HCT116 (cell line): ENCODE measurements around the gene MINK1. TPM values are rescaled to one million over a fixed set of nuclear protein-coding genes. Genes with fewer than 3 reads are reported as not detected.

Experiments used
- ATAC-seq: fragments of 200-7000 bp; cut with Tn5 transposase; 2 replicates; pipeline ENCODE4 v1.9.1; 2020; ENCODE audit warnings: mild to moderate bottlenecking, moderate library complexity
- BruUV-seq: library from RNA; stranded (reverse); fragments of 400-500 nt; replicated peaks from 2 replicates; lab custom pipeline; 2021; lab: Mats Ljungman, UMichigan
- CTCF ChIA-PET: fragments of 300-600 bp; sonication (Branson Sonifier 250); formaldehyde crosslinking; loops from one replicate; lab custom pipeline; 2021; ENCODE audit warnings: antibody characterized with exemption; lab: Charles Lee
- POLR2A ChIA-PET: fragments of 300-600, 350-600 bp; sonication (Branson Sonifier 250); formaldehyde crosslinking; loops from one replicate; lab custom pipeline; 2021; ENCODE audit warnings: antibody characterized with exemption; lab: Charles Lee
- RAD21 ChIA-PET, 2 experiments: fragments of 300-600 bp; sonication (Branson Sonifier 250); formaldehyde crosslinking; loops; one replicate each; lab custom pipeline; 2023; ENCODE audit warnings: low total read pairs in 2 of 2; ENCODE audit not compliant: uncharacterized antibody in 2 of 2, unreplicated experiment in 2 of 2, low non-redundant PET in 1 of 2; lab: Charles Lee
- DNase-seq: peaks from one replicate; pipeline ENCODE4 v3.0.0-alpha.2; 2010; ENCODE audit warnings: low read depth, low spot score
- H2AFZ ChIP-seq: fragments of 200-600 bp; shearing (Covaris generic), sonication (generic); 2 replicates; pipeline ENCODE4 v1.6.1; 2017; ENCODE audit warnings: low read depth, mixed run types, mixed read lengths, antibody characterized with exemption, low read length; ENCODE audit not compliant: poor library complexity, severe bottlenecking
- H3K27ac ChIP-seq: 2 replicates; pipeline ENCODE4 v1.5.1; 2012; ENCODE audit warnings: low read depth, low read length
- H3K27me3 ChIP-seq: fragments of 200-600 bp; sonication (generic); 2 replicates; pipeline ENCODE4 v1.6.1; 2016; ENCODE audit warnings: mixed run types, low read length, mixed read lengths; ENCODE audit not compliant: insufficient read depth
- H3K36me3 ChIP-seq, 2 experiments: fragments of 200-500 bp in 1 of 2; fragments of 200-600 bp in 1 of 2; sonication (Bioruptor generic) in 1 of 2; sonication (generic) in 1 of 2; 2 replicates each; pipeline versions ENCODE4 v1.5.1 to v1.6.1; 2014 to 2016; ENCODE audit warnings: low read length in 2 of 2, inconsistent platforms in 1 of 2, mixed read lengths in 1 of 2, mixed run types in 1 of 2; ENCODE audit not compliant: insufficient read depth in 2 of 2, control insufficient read depth in 1 of 2
- H3K4me1 ChIP-seq, 2 experiments: fragments of 200-600 bp in 1 of 2; sonication (generic) in 1 of 2; 2 replicates each; pipeline versions ENCODE4 v1.5.1 to v1.6.1; 2012 to 2017; ENCODE audit warnings: low read length in 2 of 2, inconsistent platforms in 1 of 2, mild to moderate bottlenecking in 1 of 2, mixed read lengths in 1 of 2, mixed run types in 1 of 2, moderate library complexity in 1 of 2; ENCODE audit not compliant: insufficient read depth in 2 of 2, control insufficient read depth in 1 of 2
- H3K4me2 ChIP-seq: fragments of 200-600 bp; sonication (generic); 2 replicates; pipeline ENCODE4 v1.6.1; 2017; ENCODE audit warnings: mixed run types, low read length, mixed read lengths
- H3K4me3 ChIP-seq, 2 experiments: fragments of 200-600 bp in 1 of 2; sonication (generic) in 1 of 2; replicated peaks in 1 of 2; 2 replicates each; pipeline ENCODE4 v1.5.1; 2011 to 2016; ENCODE audit warnings: low read length in 2 of 2, control low read depth in 1 of 2, low read depth in 1 of 2, mild to moderate bottlenecking in 1 of 2, mixed read lengths in 1 of 2, mixed run types in 1 of 2
- H3K79me2 ChIP-seq: fragments of 200-600 bp; sonication (generic); 2 replicates; pipeline ENCODE4 v1.6.1; 2017; ENCODE audit warnings: mild to moderate bottlenecking, mixed run types, low read length, moderate library complexity, mixed read lengths; ENCODE audit not compliant: insufficient read depth
- H3K9ac ChIP-seq: fragments of 200-600 bp; sonication (generic); 2 replicates; pipeline ENCODE4 v1.6.1; 2016; ENCODE audit warnings: low read length, mixed read lengths
- H3K9me2 ChIP-seq: fragments of 200-600 bp; sonication (generic), shearing (Covaris generic); 2 replicates; pipeline ENCODE4 v1.6.1; 2017; ENCODE audit warnings: mixed run types, mild to moderate bottlenecking, moderate library complexity; ENCODE audit not compliant: insufficient read depth
- H3K9me3 ChIP-seq, 2 experiments: fragments of 200-500 bp in 1 of 2; fragments of 200-600 bp in 1 of 2; sonication (Bioruptor generic) in 1 of 2; sonication (generic) in 1 of 2; 2 replicates each; pipeline ENCODE4 v1.6.1; 2014 to 2017; ENCODE audit warnings: low read length in 2 of 2, mixed read lengths in 2 of 2, inconsistent platforms in 1 of 2, low read depth in 1 of 2, mild to moderate bottlenecking in 1 of 2, mixed run types in 1 of 2, moderate library complexity in 1 of 2; ENCODE audit not compliant: control insufficient read depth in 1 of 2, insufficient read depth in 1 of 2
- H4K20me1 ChIP-seq: fragments of 200-600 bp; sonication (generic), shearing (Covaris generic); 2 replicates; pipeline ENCODE4 v1.6.1; 2017; ENCODE audit warnings: mixed run types, mild to moderate bottlenecking, moderate library complexity; ENCODE audit not compliant: insufficient read depth
- CEBPB ChIP-seq: IDR thresholded peaks from 2 replicates; pipeline ENCODE4 v1.6.1; 2012; ENCODE audit warnings: low read depth
- EGR1 ChIP-seq: IDR thresholded peaks from 2 replicates; pipeline ENCODE4 v1.6.1; 2012; ENCODE audit warnings: low read depth
- EZH2 ChIP-seq: fragments of 200-600 bp; sonication (generic); IDR thresholded peaks from 2 replicates; pipeline ENCODE4 v1.6.1; 2017; ENCODE audit warnings: antibody characterized with exemption, mixed run types
- FOSL1 ChIP-seq: IDR thresholded peaks from 2 replicates; pipeline ENCODE4 v1.6.1; 2012; ENCODE audit warnings: low read depth
- JUND ChIP-seq: IDR thresholded peaks from 2 replicates; pipeline ENCODE4 v1.6.1; 2012
- POLR2A ChIP-seq: IDR thresholded peaks from 2 replicates; pipeline ENCODE4 v1.7.0; 2011; ENCODE audit warnings: borderline replicate concordance; ENCODE audit not compliant: insufficient read depth, insufficient read length; ENCODE audit errors: extremely low read depth
- RAD21 ChIP-seq: IDR thresholded peaks from 2 replicates; pipeline ENCODE4 v1.6.1; 2012; ENCODE audit warnings: low read depth, mild to moderate bottlenecking
- SIN3A ChIP-seq: IDR thresholded peaks from 2 replicates; pipeline ENCODE4 v1.6.1; 2012; ENCODE audit warnings: low read depth
- SP1 ChIP-seq: IDR thresholded peaks from 2 replicates; pipeline ENCODE4 v1.6.1; 2012; ENCODE audit warnings: low read depth
- TCF7L2 ChIP-seq: IDR thresholded peaks from 2 replicates; pipeline ENCODE4 v1.7.0; 2011; ENCODE audit warnings: borderline replicate concordance, inconsistent platforms; ENCODE audit not compliant: insufficient read depth, insufficient read length; ENCODE audit errors: extremely low read depth
- YY1 ChIP-seq: IDR thresholded peaks from 2 replicates; pipeline ENCODE4 v1.6.1; 2011; ENCODE audit warnings: low read length, low read depth, moderate library complexity, mild to moderate bottlenecking; ENCODE audit not compliant: insufficient replicate concordance; ENCODE audit errors: extremely low read depth
- ZFX ChIP-seq: fragments of 450-650 bp; IDR thresholded peaks from 2 replicates; pipeline ENCODE4 v1.6.1; 2017
- intact Hi-C: fragments of 100-400 bp; cut with micrococcal nuclease; formaldehyde crosslinking; loops from 2 replicates; pipeline ENCODE4 v1.10.0; 2022
- total RNA-seq: library from RNA; stranded (reverse); gene quantifications from one replicate; pipeline ENCODE4 v1.2.1, GENCODE V29; 2021; ENCODE audit not compliant: unreplicated experiment
- TF ChIP-seq, protein P1 (sequence below): IDR thresholded peaks from 2 replicates; pipeline ENCODE4 v1.6.1; 2011; ENCODE audit warnings: mild to moderate bottlenecking, low read length, moderate library complexity; ENCODE audit not compliant: insufficient replicate concordance; ENCODE audit errors: extremely low read depth
- TF ChIP-seq, protein P2 (sequence below): IDR thresholded peaks from 2 replicates; pipeline ENCODE4 v1.6.1; 2012
- TF ChIP-seq, protein P3 (sequence below), 3 experiments: fragments of 200-600 bp in 1 of 3; sonication (generic) in 1 of 3; IDR thresholded peaks in 2 of 3; conservative IDR thresholded peaks in 1 of 3; 2 replicates each; pipeline ENCODE4 v1.5.1; 2012 to 2017; ENCODE audit warnings: low read depth in 2 of 3, low read length in 2 of 3, antibody characterized with exemption in 1 of 3, borderline replicate concordance in 1 of 3, control low read depth in 1 of 3, mild to moderate bottlenecking in 1 of 3, mixed read lengths in 1 of 3, mixed run types in 1 of 3, moderate library complexity in 1 of 3; ENCODE audit not compliant: insufficient read depth in 1 of 3

Gene MINK1
- total RNA-seq, 1 experiment from 2014 or later, result 85.2 TPM

DNA sequence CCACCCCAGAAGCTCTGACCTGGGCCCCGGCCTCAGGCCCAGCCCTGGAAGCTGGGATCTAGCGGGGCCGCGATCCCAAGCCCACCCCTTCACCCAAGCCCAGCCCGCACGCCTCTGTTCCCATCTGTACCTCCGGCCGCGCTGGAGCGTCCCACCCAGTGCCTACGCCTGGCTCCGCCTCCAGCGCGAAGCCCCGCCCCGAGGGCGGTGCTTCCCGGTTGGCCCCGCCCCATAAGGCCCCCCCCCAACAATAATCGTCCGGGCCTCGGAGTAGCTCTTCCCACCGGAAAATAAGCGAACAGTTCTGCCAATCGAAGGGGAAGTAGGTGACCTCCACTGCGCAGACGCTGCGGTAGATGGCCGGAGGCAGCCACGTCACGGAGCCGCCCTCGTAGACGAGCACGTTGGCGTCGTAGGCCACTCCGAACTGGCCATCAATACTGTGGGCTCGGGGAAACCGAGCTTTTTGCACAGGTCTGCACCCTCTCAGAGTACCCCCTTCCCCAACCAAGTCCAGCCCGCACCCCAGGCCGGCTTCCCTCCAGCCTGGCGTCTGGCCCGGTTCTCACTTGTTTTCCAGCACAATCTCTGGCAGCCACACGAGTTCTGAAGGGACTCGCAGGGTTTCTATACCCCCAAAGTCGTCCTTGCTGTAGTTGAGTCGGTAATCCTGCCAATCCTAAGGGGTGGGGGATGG, 68.7 kb downstream of the MINK1 start:
- H3K9ac ChIP-seq, result no peak overlapping the region
- TF ChIP-seq, protein P1, sequence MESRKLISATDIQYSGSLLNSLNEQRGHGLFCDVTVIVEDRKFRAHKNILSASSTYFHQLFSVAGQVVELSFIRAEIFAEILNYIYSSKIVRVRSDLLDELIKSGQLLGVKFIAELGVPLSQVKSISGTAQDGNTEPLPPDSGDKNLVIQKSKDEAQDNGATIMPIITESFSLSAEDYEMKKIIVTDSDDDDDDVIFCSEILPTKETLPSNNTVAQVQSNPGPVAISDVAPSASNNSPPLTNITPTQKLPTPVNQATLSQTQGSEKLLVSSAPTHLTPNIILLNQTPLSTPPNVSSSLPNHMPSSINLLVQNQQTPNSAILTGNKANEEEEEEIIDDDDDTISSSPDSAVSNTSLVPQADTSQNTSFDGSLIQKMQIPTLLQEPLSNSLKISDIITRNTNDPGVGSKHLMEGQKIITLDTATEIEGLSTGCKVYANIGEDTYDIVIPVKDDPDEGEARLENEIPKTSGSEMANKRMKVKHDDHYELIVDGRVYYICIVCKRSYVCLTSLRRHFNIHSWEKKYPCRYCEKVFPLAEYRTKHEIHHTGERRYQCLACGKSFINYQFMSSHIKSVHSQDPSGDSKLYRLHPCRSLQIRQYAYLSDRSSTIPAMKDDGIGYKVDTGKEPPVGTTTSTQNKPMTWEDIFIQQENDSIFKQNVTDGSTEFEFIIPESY, result no peak
- TF ChIP-seq RAD21, result no peak
- TF ChIP-seq, protein P2, sequence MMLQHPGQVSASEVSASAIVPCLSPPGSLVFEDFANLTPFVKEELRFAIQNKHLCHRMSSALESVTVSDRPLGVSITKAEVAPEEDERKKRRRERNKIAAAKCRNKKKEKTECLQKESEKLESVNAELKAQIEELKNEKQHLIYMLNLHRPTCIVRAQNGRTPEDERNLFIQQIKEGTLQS, result no peak
- TF ChIP-seq JUND, result no peak
- TF ChIP-seq SIN3A, result no peak
- no peak for TF ChIP-seq EZH2
- TF ChIP-seq POLR2A, result no peak
- no peak for TF ChIP-seq EGR1
- no peak for TF ChIP-seq CEBPB
- no peak for TF ChIP-seq FOSL1
- no peak for TF ChIP-seq YY1
- no peak for TF ChIP-seq SP1
- no peak for TF ChIP-seq ZFX
- no peak for TF ChIP-seq TCF7L2
- TF ChIP-seq, protein P3, sequence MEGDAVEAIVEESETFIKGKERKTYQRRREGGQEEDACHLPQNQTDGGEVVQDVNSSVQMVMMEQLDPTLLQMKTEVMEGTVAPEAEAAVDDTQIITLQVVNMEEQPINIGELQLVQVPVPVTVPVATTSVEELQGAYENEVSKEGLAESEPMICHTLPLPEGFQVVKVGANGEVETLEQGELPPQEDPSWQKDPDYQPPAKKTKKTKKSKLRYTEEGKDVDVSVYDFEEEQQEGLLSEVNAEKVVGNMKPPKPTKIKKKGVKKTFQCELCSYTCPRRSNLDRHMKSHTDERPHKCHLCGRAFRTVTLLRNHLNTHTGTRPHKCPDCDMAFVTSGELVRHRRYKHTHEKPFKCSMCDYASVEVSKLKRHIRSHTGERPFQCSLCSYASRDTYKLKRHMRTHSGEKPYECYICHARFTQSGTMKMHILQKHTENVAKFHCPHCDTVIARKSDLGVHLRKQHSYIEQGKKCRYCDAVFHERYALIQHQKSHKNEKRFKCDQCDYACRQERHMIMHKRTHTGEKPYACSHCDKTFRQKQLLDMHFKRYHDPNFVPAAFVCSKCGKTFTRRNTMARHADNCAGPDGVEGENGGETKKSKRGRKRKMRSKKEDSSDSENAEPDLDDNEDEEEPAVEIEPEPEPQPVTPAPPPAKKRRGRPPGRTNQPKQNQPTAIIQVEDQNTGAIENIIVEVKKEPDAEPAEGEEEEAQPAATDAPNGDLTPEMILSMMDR (IDR thresholded peaks at IDR 0.05 in 2 of 3, conservative IDR thresholded peaks at IDR 0.05 in 1 of 3; ENCODE audit: borderline replicate concordance in 1 of 3, insufficient read depth in 1 of 3, low read depth in 2 of 3, low read length in 2 of 3), result no peak
- DNase-seq, result no peak
- ChIA-PET CTCF (interaction anchor here (1.5 kb wide), 1 partner anchor 275 kb away, joined by 3 read pairs; no protein-coding TSS in a partner anchor), POLR2A (no interaction called here), RAD21 (no interaction called here)
- no peaks in the 10 kb centered on the region for H4K20me1 ChIP-seq
- H3K27me3 ChIP-seq, result no peaks in the 10 kb centered on the region
- no peak overlapping the region for H3K4me3 ChIP-seq
- peaks cover 10 to 14% of the 10 kb centered on the region in 2 experiments for H3K4me1 ChIP-seq
- no peaks in the 10 kb centered on the region for H3K9me3 ChIP-seq
- H3K9me2 ChIP-seq, result no peaks in the 10 kb centered on the region
- no peak overlapping the region for H2AFZ ChIP-seq
- H3K36me3 ChIP-seq, result peaks cover 0 to 3% of the 10 kb centered on the region in 2 experiments; a peak in 1 of 4 replicates
- intact Hi-C loops, result no loop called here
- H3K27ac ChIP-seq, result no peak overlapping the region
- no peak for ATAC-seq
- H3K79me2 ChIP-seq, result no peaks in the 10 kb centered on the region
- no peak overlapping the region for H3K4me2 ChIP-seq
- BruUV-seq, result no TSS peak
